Adrenal gland (tissue), 5 donors: ENCODE results near the gene OR4C3.
"Not testable (repeated sequence)": the region's sequence is repeated elsewhere in the genome, so short reads cannot be mapped to it uniquely, and the experiment has no call there.

ENCODE experiments used
- POLR2A ChIP-seq, 2 donors: fragments of 450-650 bp; IDR thresholded peaks; one replicate each; pipeline ENCODE4 v1.6.1; 2017; ENCODE audit warnings: antibody characterized with exemption in 2 of 2, mild to moderate bottlenecking in 2 of 2, moderate library complexity in 1 of 2
- TF ChIP-seq, protein P1 (sequence below), 6 experiments: fragments of 450-650 bp in 4 of 6; fragments of 200-600 bp in 2 of 6; sonication (generic) in 1 of 6; IDR thresholded peaks; 1 replicate in 5 of 6; 2 replicates in 1 of 6; pipeline versions ENCODE4 v1.5.1 to v1.8.0; 2016 to 2021; ENCODE audit warnings: antibody characterized with exemption in 6 of 6, mild to moderate bottlenecking in 2 of 6, moderate library complexity in 1 of 6
- donor health status: DM: no; HTN: no; CAD: no.

DNA sequence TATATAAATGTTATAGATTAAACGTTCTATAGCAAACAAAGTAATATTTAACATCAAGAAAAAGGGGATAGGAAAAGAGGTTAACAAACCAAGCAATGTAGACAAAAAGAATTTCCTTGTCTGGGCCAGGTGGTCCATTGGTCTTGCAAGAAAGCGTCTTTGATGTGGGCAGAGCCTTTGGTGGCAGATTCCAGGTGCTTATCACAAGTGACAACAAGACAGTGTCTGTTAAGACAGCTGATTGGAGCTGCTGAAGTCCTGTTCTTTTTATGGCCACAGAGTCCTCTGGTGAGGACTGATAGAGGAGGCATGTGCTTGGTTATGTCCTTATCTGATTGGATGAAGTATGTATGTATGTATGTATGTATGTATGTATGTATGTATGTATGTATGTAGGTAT, 36.6 kb downstream of the OR4C3 start:
- TF ChIP-seq, protein P1, sequence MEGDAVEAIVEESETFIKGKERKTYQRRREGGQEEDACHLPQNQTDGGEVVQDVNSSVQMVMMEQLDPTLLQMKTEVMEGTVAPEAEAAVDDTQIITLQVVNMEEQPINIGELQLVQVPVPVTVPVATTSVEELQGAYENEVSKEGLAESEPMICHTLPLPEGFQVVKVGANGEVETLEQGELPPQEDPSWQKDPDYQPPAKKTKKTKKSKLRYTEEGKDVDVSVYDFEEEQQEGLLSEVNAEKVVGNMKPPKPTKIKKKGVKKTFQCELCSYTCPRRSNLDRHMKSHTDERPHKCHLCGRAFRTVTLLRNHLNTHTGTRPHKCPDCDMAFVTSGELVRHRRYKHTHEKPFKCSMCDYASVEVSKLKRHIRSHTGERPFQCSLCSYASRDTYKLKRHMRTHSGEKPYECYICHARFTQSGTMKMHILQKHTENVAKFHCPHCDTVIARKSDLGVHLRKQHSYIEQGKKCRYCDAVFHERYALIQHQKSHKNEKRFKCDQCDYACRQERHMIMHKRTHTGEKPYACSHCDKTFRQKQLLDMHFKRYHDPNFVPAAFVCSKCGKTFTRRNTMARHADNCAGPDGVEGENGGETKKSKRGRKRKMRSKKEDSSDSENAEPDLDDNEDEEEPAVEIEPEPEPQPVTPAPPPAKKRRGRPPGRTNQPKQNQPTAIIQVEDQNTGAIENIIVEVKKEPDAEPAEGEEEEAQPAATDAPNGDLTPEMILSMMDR (IDR thresholded peaks at IDR 0.05) = not testable (repeated sequence)
- TF ChIP-seq POLR2A (IDR thresholded peaks at IDR 0.05) = not testable (repeated sequence)
